ENCODE results near the gene MYL10. TPM values are rescaled to one million over a fixed set of nuclear protein-coding genes. Genes with fewer than 3 reads are reported as not detected.

MYL10 gene
- total RNA-seq, result not detected in 2 replicates

GRCh38 chr7:101629171-101629570 lies at the start of gene MYL10:
MYL10 (minus strand) TSS chr7:101629296; CDS start chr7:101629118, 178 bp downstream.

Other genes with a start within 250 kb of the MYL10 start
- 31.5 and 39.1 TPM in 2 replicates for gene CUX1, start 188.3 kb upstream of the MYL10 start, total RNA-seq